Kasumi-1 (cell line): ENCODE measurements around the gene GZMB.
"Not testable (repeated sequence)": the region's sequence is repeated elsewhere in the genome, so short reads cannot be mapped to it uniquely, and the experiment has no call there.

Experiments
- DNase-seq, 2 experiments: peaks; one replicate each; lab custom pipeline; 2025; lab: John Stamatoyannopoulos, UW

GZMB gene

GRCh38 chr14:24630872-24631477 is 3.0 kb downstream of the GZMB start:
- DNase-seq = no peak

GRCh38 chr14:24630087-24630871 is 3.7 kb downstream of the GZMB start:
- no peak for DNase-seq

- no peak for DNase-seq
Measured at GRCh38 chr14:24629521-24629920, 4.5 kb downstream of the GZMB start.

DNA sequence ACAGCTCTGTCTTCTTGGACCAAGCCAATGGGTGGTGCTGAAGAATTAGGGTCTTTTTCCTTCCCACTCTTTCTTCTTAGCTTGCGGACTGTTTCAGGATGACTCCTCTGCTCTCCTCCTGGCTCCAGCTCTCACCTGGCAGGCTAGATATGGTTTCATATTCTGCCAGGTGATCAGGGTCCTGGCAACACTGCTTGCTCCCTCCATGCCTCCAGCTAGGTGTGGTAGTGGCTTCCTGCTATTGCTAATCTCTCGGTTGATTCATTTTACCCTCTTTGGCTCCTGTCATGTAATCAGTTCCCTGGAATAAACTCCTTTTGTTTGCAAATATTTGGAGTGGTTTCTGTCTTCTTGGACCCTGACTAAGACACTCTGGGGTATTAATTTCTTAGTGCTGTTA is 20.2 kb downstream of the GZMB start:
- no peak for DNase-seq

DNA sequence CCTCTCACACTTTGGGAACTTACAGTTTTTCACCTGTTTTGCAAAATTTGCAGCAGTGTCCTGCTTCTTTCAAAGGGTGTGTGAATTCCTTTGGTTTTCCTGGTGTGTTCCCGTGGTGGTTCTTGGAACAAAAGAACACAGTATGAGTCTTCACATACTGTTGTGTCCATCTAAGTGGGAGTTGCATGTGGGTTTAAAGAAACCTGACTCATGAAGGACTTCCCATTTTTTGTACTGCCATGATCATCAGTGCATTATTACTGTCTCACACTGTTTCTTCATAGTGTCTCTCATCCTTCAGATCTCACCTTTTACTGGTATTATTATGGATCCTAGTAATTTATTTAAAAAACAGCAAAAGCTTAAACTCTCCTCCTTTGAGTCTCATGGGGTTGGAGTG is 20.7 kb downstream of the GZMB start:
- peak; percentile 44 to 56 for DNase-seq

DNA sequence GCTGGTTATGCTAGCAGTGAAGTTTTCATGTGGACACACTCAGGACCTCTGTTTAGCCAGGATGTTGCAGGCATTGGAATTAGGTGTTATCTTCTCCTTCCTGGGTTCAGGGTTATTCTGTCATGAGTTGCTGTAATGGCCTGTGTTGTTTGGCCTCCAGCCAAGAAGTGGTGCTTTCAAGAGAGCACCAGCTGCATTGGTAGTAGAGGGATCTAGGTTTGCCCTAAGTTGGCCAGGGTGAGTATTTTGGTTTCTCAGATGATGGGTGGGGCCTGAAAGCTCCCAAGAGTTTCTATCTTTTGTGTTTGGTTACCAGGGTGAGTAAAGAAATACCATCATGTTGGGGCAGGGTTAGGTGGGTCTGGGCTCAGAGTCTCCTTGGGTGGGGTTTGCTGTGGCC is 21.8 kb downstream of the GZMB start:
- DNase-seq = no peak

DNA sequence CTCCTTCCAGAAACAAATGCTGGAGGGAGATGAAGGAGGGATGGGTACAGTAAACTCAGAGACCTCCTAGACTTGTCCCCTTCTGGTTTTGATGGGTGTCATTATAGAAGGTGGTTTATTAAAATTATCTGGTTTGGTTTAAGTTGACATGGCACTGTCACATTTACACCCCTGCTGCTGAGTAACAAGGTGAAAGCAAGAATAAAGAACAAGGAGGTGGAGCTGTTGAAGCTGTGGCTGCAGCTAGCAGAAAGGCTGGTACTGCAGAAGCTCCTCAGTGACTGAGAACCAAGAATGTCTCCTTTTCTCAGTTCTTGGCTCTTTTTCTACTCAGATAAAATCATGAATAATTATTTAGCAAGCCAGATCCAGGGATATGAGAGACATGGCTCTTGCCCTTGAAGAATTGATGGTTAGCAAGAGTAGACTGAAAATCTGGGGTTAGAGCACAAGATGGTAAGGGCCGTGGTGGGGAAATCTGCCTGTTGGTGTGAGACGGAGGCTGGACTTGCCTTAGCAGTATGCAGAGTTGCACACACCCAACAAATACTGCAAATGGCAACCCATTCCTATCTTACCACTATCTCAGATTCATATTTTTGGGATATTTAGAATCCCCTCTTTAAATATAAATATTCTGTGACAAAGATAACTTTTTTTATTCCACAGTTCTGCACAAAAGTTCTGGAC is 24.2 kb downstream of the GZMB start, which contains the start of gene GZMH:
TSS of gene GZMH (minus strand) at position 31 of the 690 bp plus-strand sequence. CDS start 72 bp downstream, outside the sequence.
- no peak for DNase-seq

DNA sequence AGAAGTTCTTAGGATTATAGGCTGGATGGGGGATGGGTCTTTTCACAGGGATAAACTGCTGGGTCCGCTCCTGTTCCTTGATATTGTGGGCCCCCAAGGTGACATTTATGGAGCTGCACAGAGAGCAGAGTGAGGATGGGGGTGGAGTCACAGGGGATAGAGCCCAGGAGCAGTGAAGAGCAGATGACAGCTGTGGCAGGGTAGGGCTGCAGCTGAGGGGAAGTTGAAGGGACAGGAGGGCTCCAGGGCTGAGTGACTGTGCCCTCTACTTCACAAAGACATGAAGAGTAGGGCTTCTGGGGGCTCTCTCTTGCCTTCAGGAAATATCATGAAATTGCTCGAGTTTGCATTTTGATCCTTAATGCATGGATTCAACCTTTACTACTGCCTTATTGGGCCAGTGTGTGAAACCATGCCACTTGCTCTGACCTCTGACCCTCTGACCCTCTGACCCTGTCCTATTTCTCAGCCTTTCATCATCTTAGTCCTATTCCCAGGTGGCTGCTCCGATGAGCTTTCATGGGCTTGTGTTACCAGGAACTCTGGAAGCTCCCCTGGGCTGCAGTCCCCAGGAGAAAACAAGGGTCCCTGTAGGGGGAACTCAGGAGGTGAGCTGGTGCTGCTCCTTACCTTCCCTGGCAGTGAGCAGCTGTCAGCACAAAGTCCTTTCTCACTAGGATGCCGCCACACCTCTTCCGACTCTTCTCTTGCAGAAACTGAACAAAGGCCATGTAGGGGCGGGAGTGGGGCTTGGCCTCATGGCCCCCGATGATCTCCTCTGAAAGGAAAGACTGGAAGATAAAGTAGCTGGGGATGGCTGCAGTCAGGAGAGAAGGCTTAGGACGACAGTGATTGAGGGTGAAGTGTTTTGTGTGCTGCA is 26.1 kb downstream of the GZMB start:
- peak; percentile 40 to 44 for DNase-seq

DNA sequence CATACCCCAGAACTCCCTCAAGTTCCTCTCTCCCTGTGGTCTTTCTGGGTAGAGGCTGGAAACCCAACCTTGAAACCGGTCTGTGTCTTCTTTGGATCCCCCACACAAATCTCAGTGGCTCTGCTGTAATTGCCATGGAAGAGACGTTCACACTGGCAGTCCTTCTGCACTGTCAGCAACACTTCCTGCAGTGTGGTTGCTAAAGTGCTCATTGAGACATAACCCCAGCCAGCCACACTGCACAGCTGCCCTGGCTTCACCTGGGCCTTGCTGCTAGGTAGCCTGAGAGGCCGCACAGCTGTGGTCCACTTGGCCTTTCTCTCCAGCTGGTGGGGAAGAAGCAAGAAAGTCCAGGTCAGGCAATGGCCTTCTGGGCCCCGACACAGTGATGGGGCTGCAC is 26.9 kb downstream of the GZMB start:
- DNase-seq = peak; percentile 5 to 11

DNA sequence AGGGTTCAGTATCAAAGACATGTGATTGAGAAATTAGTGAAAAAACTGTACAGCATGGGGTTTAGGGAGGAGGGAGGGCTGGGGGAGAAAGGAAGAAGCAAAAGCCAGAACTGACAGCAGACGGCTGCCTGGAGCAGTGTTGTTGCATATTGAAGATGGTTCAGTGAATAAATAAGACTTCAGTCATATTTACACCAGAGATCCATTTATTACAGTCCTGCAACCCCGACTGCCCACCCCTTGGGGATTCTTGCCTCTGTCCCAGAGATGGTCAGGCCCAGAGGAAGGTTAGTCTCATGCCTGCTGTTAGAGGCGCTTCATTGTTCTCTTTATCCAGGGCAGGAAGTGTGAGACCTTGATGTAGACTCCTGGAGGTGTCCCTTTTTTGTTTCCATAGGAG is 27.7 kb downstream of the GZMB start:
- no peak for DNase-seq

- peak; percentile 46 to 54 for DNase-seq
Measured at GRCh38 chr14:24605435-24606190, 28.4 kb downstream of the GZMB start.

DNA sequence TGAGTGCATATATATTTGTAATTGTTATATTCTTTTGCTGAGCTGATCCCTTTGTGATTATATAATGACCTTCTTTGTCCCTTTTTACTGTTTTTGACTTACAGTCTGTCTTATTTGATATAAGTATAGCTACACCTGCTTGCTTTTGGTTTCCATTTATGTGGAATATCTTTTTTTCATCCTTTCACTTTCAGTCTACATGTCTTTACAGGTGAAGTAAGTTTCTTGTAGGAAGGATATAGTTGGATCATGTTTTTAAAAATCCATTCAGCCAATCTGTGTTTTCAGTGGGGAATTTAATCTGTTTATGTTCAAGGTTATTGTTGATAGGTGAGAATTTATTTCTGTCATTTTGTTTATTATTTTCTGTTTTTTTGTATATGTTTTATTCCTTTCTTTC is 36.6 kb downstream of the GZMB start:
- no peak for DNase-seq

- no peak for DNase-seq
Measured at GRCh38 chr14:24595073-24595808, 38.7 kb downstream of the GZMB start.

GRCh38 chr14:24591004-24591403 is 43.0 kb downstream of the GZMB start:
- DNase-seq = not testable (repeated sequence)

- not testable (repeated sequence) for DNase-seq
Measured at GRCh38 chr14:24584402-24584801, 49.6 kb downstream of the GZMB start.
